ENCODE measurements around the gene RBPMS2.

DNA sequence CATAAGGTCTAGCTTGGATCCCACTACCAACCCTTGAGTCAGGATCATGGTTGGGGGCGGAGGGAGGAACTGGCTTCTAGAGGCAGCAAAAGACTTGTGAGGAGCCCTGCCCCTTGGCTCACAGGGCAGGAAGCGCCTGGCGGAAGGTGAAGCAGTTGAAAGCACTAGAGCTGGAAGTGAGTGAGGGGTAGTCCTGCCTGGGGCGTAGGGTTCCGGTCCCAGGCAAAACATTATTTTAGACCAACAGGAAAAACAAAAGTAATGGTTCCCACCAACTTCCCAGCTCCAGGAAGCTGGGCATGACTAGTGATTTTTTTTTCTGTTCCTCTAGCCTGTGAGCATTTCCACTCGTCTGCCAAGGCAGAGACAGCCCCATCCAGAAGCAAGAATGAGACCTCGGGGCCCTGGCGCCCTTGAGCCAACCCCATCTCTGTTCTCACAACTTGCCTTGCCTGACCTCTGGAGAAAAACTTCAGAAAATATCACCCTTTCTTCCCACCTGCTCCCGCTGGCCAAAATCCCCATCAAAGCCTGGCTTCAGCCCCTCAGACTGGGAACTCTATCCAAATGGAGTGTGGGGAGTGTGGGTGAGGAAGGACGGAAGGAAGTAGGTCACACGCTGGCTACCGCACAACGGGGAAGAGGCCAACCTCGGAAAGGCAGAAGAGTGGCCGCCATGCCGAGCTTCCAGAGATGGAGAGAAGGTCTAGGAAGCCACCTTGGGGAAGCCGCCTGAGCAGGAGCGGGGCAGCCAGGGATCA lies 57.5 kb downstream of the RBPMS2 start:
- TF ChIP-seq CTCF (IDR thresholded peaks at IDR 0.05) (no peak), POLR2A (IDR thresholded peaks at IDR 0.05) (no peak)
